HG02943 (cell line): Measurements from ENCODE around the gene SH3PXD2A.

Experiments used
- ATAC-seq: cut with Tn5 transposase; IDR thresholded peaks from one replicate; pipeline ENCODE4 v1.9.1; 2021; ENCODE audit warnings: mild to moderate bottlenecking, low read depth, moderate library complexity; ENCODE audit not compliant: unreplicated experiment

The SH3PXD2A gene

GRCh38 chr10:103696411-103697145, 158.8 kb downstream of the SH3PXD2A start:
- ATAC-seq, result peak; percentile 34

- ATAC-seq, result no peak
Observed at GRCh38 chr10:103696094-103696410, 159.3 kb downstream of the SH3PXD2A start.

- no peak for ATAC-seq
Observed at GRCh38 chr10:103695584-103696005, 159.8 kb downstream of the SH3PXD2A start.

- ATAC-seq, result no peak
Observed at GRCh38 chr10:103693812-103694205, 161.6 kb downstream of the SH3PXD2A start.

- ATAC-seq, result peak; percentile 21
Observed at GRCh38 chr10:103692952-103693811, 162.2 kb downstream of the SH3PXD2A start.

GRCh38 chr10:103692436-103692951, 162.9 kb downstream of the SH3PXD2A start:
- peak; percentile 53 for ATAC-seq

- ATAC-seq, result peak; percentile 36
Observed at GRCh38 chr10:103691723-103692435, 163.5 kb downstream of the SH3PXD2A start.

- ATAC-seq, result no peak
Observed at GRCh38 chr10:103691267-103691666, 164.1 kb downstream of the SH3PXD2A start.

- ATAC-seq, result no peak
Observed at GRCh38 chr10:103690281-103690680, 165.1 kb downstream of the SH3PXD2A start.

- no peak for ATAC-seq
Observed at GRCh38 chr10:103688491-103688890, 166.9 kb downstream of the SH3PXD2A start.

- ATAC-seq, result no peak
Observed at GRCh38 chr10:103687718-103688117, 167.7 kb downstream of the SH3PXD2A start.

GRCh38 chr10:103687172-103687571, 168.2 kb downstream of the SH3PXD2A start:
- no peak for ATAC-seq

GRCh38 chr10:103685880-103686669, 169.3 kb downstream of the SH3PXD2A start:
- ATAC-seq, result no peak

GRCh38 chr10:103683851-103684250, 171.5 kb downstream of the SH3PXD2A start:
- ATAC-seq, result no peak

GRCh38 chr10:103682631-103683030, 172.7 kb downstream of the SH3PXD2A start:
- ATAC-seq, result no peak

GRCh38 chr10:103681617-103682399, 173.6 kb downstream of the SH3PXD2A start:
- ATAC-seq, result no peak

- ATAC-seq, result no peak
Observed at GRCh38 chr10:103680869-103681236, 174.5 kb downstream of the SH3PXD2A start.

GRCh38 chr10:103679096-103679790, 176.1 kb downstream of the SH3PXD2A start:
- peak; percentile 55 for ATAC-seq

- ATAC-seq, result peak; percentile 79
Observed at GRCh38 chr10:103678178-103678526, 177.2 kb downstream of the SH3PXD2A start.
